Endothelial cell of umbilical vein (primary cell): ENCODE data around the gene METRNL. TPM values are rescaled to one million over a fixed set of nuclear protein-coding genes. Genes with fewer than 3 reads are reported as not detected.

Source experiments
- BruUV-seq: library from RNA; stranded (reverse); fragments of 400-500 nt; replicated peaks from 2 replicates; lab custom pipeline; 2021; lab: Mats Ljungman, UMichigan
- CTCF ChIA-PET: fragments of 300-600, 350-600 bp; sonication (Branson Sonifier 250); formaldehyde crosslinking; loops from one replicate; lab custom pipeline; 2021; ENCODE audit warnings: antibody characterized with exemption, inconsistent platforms; lab: Charles Lee
- POLR2A ChIA-PET: fragments of 300-600, 350-600 bp; sonication (Branson Sonifier 250); formaldehyde crosslinking; loops from one replicate; lab custom pipeline; 2021; ENCODE audit warnings: antibody characterized with exemption, inconsistent platforms; lab: Charles Lee
- DNase-seq: peaks from one replicate; pipeline ENCODE4 v3.0.0-alpha.2; 2011; ENCODE audit warnings: low read depth, low spot score
- FAIRE-seq: peaks from 2 replicates; lab custom pipeline; 2011; peaks lifted over from hg19 to GRCh38; lab: Jason Lieb, UNC
- H2AFZ ChIP-seq: 2 replicates; pipeline ENCODE4 v1.6.0; 2012; ENCODE audit warnings: low read depth, low read length, control low read depth, inconsistent platforms
- H3K27ac ChIP-seq: 2 replicates; pipeline ENCODE4 v1.5.1; 2011; ENCODE audit warnings: low read depth, mild to moderate bottlenecking, control low read depth, low read length, moderate library complexity; ENCODE audit not compliant: insufficient read depth
- H3K27me3 ChIP-seq, 2 experiments: 2 replicates each; pipeline versions ENCODE4 v1.6.0 to v1.6.1; 2011; ENCODE audit warnings: low read length in 2 of 2, mixed read lengths in 1 of 2; ENCODE audit not compliant: control insufficient read depth in 2 of 2, insufficient read depth in 2 of 2
- H3K36me3 ChIP-seq, 2 experiments: 2 replicates in 1 of 2; 3 replicates in 1 of 2; pipeline ENCODE4 v1.5.1; 2011; ENCODE audit warnings: low read length in 2 of 2, mild to moderate bottlenecking in 1 of 2, moderate library complexity in 1 of 2; ENCODE audit not compliant: control insufficient read depth in 2 of 2, insufficient read depth in 2 of 2; ENCODE audit errors: extremely low read depth in 1 of 2
- H3K4me1 ChIP-seq: 3 replicates; pipeline ENCODE4 v1.5.1; 2011; ENCODE audit warnings: mild to moderate bottlenecking, low read length; ENCODE audit not compliant: control insufficient read depth, insufficient read depth; ENCODE audit errors: extremely low read depth
- H3K4me2 ChIP-seq: 2 replicates; pipeline ENCODE4 v1.6.1; 2011; ENCODE audit warnings: low read length, control low read depth, mixed read lengths; ENCODE audit not compliant: insufficient read depth
- H3K4me3 ChIP-seq, 3 experiments: fragments of 200-600 bp in 1 of 3; sonication (generic), shearing (Covaris generic) in 1 of 3; replicated peaks in 1 of 3; 2 replicates each; pipeline ENCODE4 v1.5.1; 2011 to 2016; ENCODE audit warnings: control low read depth in 3 of 3, low read length in 3 of 3, mild to moderate bottlenecking in 2 of 3, inconsistent platforms in 1 of 3, low read depth in 1 of 3, moderate library complexity in 1 of 3; ENCODE audit not compliant: insufficient read depth in 1 of 3
- H3K79me2 ChIP-seq: 2 replicates; pipeline ENCODE4 v1.6.0; 2012; ENCODE audit warnings: low read length, inconsistent platforms; ENCODE audit not compliant: control insufficient read depth, insufficient read depth
- H3K9ac ChIP-seq: replicated peaks from 2 replicates; pipeline ENCODE3; 2011; ENCODE audit warnings: low read length, control low read depth; ENCODE audit not compliant: insufficient read depth; ENCODE audit errors: extremely low read depth
- H3K9me1 ChIP-seq: replicated peaks from 3 replicates; pipeline ENCODE4 v1.6.0; 2011; ENCODE audit warnings: mild to moderate bottlenecking, low read length; ENCODE audit not compliant: control insufficient read depth, insufficient read depth; ENCODE audit errors: extremely low read depth
- H3K9me3 ChIP-seq: replicated peaks from 2 replicates; pipeline ENCODE4 v1.5.1; 2012; ENCODE audit warnings: low read length, inconsistent platforms; ENCODE audit not compliant: control insufficient read depth, insufficient read depth
- H4K20me1 ChIP-seq: replicated peaks from 2 replicates; pipeline ENCODE3; 2011; ENCODE audit warnings: mild to moderate bottlenecking, low read length; ENCODE audit not compliant: control insufficient read depth, insufficient read depth; ENCODE audit errors: extremely low read depth
- EZH2 ChIP-seq: IDR thresholded peaks from 2 replicates; pipeline ENCODE4 v1.6.1; 2012; ENCODE audit warnings: borderline replicate concordance, low read depth, mild to moderate bottlenecking, moderate library complexity, low read length, inconsistent platforms; ENCODE audit not compliant: severe bottlenecking
- FOS ChIP-seq: IDR thresholded peaks from 2 replicates; pipeline ENCODE4 v1.6.1; 2011; ENCODE audit warnings: mild to moderate bottlenecking, low read length, moderate library complexity, borderline replicate concordance; ENCODE audit not compliant: insufficient read depth
- GATA2 ChIP-seq: IDR thresholded peaks from 2 replicates; pipeline ENCODE4 v1.7.0; 2011; ENCODE audit warnings: low read depth, mild to moderate bottlenecking, moderate library complexity, mixed read lengths, low read length; ENCODE audit not compliant: insufficient read length, insufficient read depth
- JUN ChIP-seq: IDR thresholded peaks from 2 replicates; pipeline ENCODE4 v1.6.1; 2011; ENCODE audit warnings: borderline replicate concordance, low read depth; ENCODE audit not compliant: insufficient read length, insufficient read depth
- MYC ChIP-seq: IDR thresholded peaks from one replicate; pipeline ENCODE4 v1.6.1; 2011; ENCODE audit warnings: mild to moderate bottlenecking, low read depth, low read length
- POLR2A ChIP-seq: IDR thresholded peaks from 2 replicates; pipeline ENCODE4 v1.6.1; 2012; ENCODE audit warnings: low read depth, mild to moderate bottlenecking, control low read depth, low read length
- POLR2AphosphoS5 ChIP-seq: IDR thresholded peaks from 2 replicates; pipeline ENCODE4 v1.6.1; 2012; ENCODE audit warnings: low read depth, mild to moderate bottlenecking, control low read depth, low read length, moderate library complexity; ENCODE audit not compliant: insufficient read depth
- dilution Hi-C: fragments of 300-500 bp; cut with MboI; formaldehyde crosslinking; loops from one replicate; pipeline ENCODE4 v1.15.0; 2019; ENCODE audit warnings: low sequenced_read_pairs; ENCODE audit not compliant: extremely low pct_ligation_motif_present
- intact Hi-C: fragments of 100-400 bp; cut with micrococcal nuclease; formaldehyde crosslinking; loops from one replicate; pipeline ENCODE4 v1.10.0; 2022
- polyA plus RNA-seq, 4 experiments: library from polyadenylated mRNA; depleted of rRNA in 3 of 4; stranded (reverse) in 3 of 4; unstranded in 1 of 4; fragments of >200 nt; gene quantifications; 2 replicates each; pipeline versions ENCODE4 v1.2.1 to v1.2.3, GENCODE V29; 2011 to 2012; ENCODE audit warnings: missing spikeins in 1 of 4
- total RNA-seq: library from RNA; stranded (reverse); gene quantifications from 2 replicates; pipeline ENCODE4 v1.2.3, GENCODE V29; 2021
- TF ChIP-seq, protein P1 (sequence below), 2 donors: IDR thresholded peaks; 1 replicate in 1 of 2; 2 replicates in 1 of 2; pipeline ENCODE4 v1.5.1; 2011; ENCODE audit warnings: low read length in 2 of 2, mild to moderate bottlenecking in 2 of 2, moderate library complexity in 2 of 2, control low read depth in 1 of 2, inconsistent platforms in 1 of 2, low read depth in 1 of 2; ENCODE audit not compliant: insufficient read depth in 1 of 2; ENCODE audit errors: extremely low read depth in 1 of 2
- TF ChIP-seq, protein P2 (sequence below): IDR thresholded peaks from 2 replicates; pipeline ENCODE4 v1.6.1; 2011; ENCODE audit not compliant: insufficient read depth, insufficient read length

The METRNL gene
- total and polyA plus RNA-seq, 2 donors (not counting 3 experiments of a cell fraction or from before 2014, with no cell fraction given): 29.5 to 54.4 TPM

DNA sequence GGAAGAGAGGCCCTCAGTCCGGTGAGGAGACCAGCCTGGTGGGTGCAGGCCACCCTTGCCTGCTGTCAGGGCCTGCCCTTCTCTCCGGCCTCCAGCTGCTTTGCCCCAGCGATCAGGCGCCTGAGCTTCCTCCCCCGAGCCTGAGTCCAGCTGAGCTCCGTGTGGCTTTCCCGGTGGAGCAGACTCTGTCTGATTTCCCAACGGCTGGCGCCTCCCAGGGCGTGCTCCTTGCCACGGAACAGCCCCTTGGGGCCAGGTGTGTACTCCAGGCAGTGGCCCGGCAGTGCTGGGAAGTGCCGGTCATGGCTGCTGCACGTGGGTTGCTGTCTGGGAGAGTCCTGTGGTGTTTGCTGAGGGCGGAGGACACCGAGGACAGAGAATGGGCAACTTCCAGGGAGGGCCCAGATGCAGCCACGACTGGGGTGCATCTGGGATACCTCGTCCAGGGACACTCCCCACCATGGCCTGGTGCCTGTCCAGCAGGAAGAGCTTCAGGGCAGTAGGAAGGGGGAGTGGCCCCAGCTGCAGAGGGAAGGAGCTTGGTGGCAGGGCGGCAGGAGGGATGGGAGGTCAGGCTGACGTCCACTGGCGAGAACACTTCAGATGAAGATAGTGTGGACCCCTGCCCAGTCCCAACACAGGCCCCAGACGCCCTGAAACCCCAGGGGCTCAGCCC lies 22.5 kb downstream of the METRNL start:
- BruUV-seq: no TSS peak
- H2AFZ ChIP-seq: no peak overlapping the region
- no peak for DNase-seq
- H3K4me3 ChIP-seq: no peak overlapping the region
- peaks cover 14% of the 10 kb centered on the region for H3K4me1 ChIP-seq
- ChIA-PET CTCF (no interaction called here), POLR2A (no interaction called here)
- no peak for FAIRE-seq
- no peak overlapping the region for H3K27ac ChIP-seq
- no peaks in the 10 kb centered on the region for H4K20me1 ChIP-seq
- H3K27me3 ChIP-seq: no peaks in the 10 kb centered on the region
- TF ChIP-seq POLR2AphosphoS5 (no peak), MYC (no peak), FOS (no peak), EZH2 (no peak), JUN (no peak), GATA2 (no peak), POLR2A (no peak)
- TF ChIP-seq, protein P1, sequence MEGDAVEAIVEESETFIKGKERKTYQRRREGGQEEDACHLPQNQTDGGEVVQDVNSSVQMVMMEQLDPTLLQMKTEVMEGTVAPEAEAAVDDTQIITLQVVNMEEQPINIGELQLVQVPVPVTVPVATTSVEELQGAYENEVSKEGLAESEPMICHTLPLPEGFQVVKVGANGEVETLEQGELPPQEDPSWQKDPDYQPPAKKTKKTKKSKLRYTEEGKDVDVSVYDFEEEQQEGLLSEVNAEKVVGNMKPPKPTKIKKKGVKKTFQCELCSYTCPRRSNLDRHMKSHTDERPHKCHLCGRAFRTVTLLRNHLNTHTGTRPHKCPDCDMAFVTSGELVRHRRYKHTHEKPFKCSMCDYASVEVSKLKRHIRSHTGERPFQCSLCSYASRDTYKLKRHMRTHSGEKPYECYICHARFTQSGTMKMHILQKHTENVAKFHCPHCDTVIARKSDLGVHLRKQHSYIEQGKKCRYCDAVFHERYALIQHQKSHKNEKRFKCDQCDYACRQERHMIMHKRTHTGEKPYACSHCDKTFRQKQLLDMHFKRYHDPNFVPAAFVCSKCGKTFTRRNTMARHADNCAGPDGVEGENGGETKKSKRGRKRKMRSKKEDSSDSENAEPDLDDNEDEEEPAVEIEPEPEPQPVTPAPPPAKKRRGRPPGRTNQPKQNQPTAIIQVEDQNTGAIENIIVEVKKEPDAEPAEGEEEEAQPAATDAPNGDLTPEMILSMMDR (IDR thresholded peaks at IDR 0.05; ENCODE audit: extremely low read depth in 1 of 2, insufficient read depth in 1 of 2, low read depth in 1 of 2, low read length in 2 of 2): no peak
- TF ChIP-seq, protein P2, sequence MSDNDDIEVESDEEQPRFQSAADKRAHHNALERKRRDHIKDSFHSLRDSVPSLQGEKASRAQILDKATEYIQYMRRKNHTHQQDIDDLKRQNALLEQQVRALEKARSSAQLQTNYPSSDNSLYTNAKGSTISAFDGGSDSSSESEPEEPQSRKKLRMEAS: no peak
- no peaks in the 10 kb centered on the region for H3K9me3 ChIP-seq
- no peak overlapping the region for H3K9ac ChIP-seq
- H3K4me2 ChIP-seq: no peak overlapping the region
- no peaks in the 10 kb centered on the region for H3K36me3 ChIP-seq
- intact Hi-C loops: no loop called here
- dilution Hi-C loops: no loop called here
- H3K79me2 ChIP-seq: no peaks in the 10 kb centered on the region
- H3K9me1 ChIP-seq: no peaks in the 10 kb centered on the region
